Measurements from ENCODE around the gene FHIT.

- TF ChIP-seq CTCF (conservative IDR thresholded peaks at IDR 0.05; ENCODE audit: low read depth, low read length) (no peak), EZH2 (IDR thresholded peaks at IDR 0.05; ENCODE audit: low read length, unreplicated experiment) (no peak)
Observed at GRCh38 chr3:61277411-61277810, 26.2 kb upstream of the FHIT start.

All from PC-3 (cell line).